ENCODE measurements around the gene B4GALT3. TPM values are rescaled to one million over a fixed set of nuclear protein-coding genes. Genes with fewer than 3 reads are reported as not detected.

Gene B4GALT3
- total and polyA plus RNA-seq, 2 donors (not counting 3 experiments of a cell fraction or from before 2014, with no cell fraction given) = 39.5 to 60.4 TPM

DNA sequence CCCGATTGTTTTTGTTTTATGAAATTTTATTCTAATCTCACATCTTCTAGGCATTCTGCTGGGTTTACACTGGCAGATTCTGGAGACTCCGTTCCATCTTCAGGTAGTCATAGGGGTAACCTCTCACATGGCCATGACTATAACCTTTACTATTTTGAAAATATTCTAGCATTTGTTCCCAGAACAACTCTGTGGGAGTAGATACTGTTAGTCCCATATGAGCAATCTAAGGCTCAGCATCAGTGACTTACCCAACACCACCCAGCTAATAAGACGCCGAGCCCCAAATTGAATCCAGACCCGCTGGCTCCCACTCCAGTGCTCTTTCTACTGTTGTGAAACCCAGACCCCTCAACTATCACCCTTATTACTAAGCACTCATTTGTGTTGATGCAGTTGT is 11.7 kb upstream of the B4GALT3 start:
- H3K4me3 ChIP-seq (replicated peaks in 1 of 3; ENCODE audit: insufficient read depth in 1 of 3, low read depth in 1 of 3, low read length in 3 of 3) = no peak overlapping the region
- no peak overlapping the region for H3K4me2 ChIP-seq (ENCODE audit: insufficient read depth, low read length)
- no peak overlapping the region for H3K9ac ChIP-seq (replicated peaks; ENCODE audit: extremely low read depth, insufficient read depth, low read length)
- H2AFZ ChIP-seq (ENCODE audit: low read depth, low read length) = no peak overlapping the region
- POLR2A ChIA-PET = no interaction called here
- peaks cover 27% of the 10 kb centered on the region for H3K4me1 ChIP-seq (ENCODE audit: control insufficient read depth, extremely low read depth, insufficient read depth, low read length)
- intact Hi-C loops (cut with micrococcal nuclease) (no loop called here), dilution Hi-C loops (cut with MboI; ENCODE audit: extremely low pct_ligation_motif_present, low sequenced_read_pairs) (no loop called here)
- H3K9me1 ChIP-seq (replicated peaks; ENCODE audit: control insufficient read depth, extremely low read depth, insufficient read depth, low read length) = no peaks in the 10 kb centered on the region
- no peaks in the 10 kb centered on the region for H3K79me2 ChIP-seq (ENCODE audit: control insufficient read depth, insufficient read depth, low read length)
- no TSS peak for BruUV-seq (replicated peaks)
- CTCF ChIA-PET = interaction anchor here (6.2 kb wide), 1 partner anchor 193 kb away, joined by 54 read pairs; no protein-coding TSS in a partner anchor
- DNase-seq (ENCODE audit: low read depth, low spot score) = no peak
- H3K9me3 ChIP-seq (replicated peaks; ENCODE audit: control insufficient read depth, insufficient read depth, low read length) = no peaks in the 10 kb centered on the region
- peaks cover 3% of the 10 kb centered on the region in 2 experiments for H3K36me3 ChIP-seq (ENCODE audit: control insufficient read depth in 2 of 2, extremely low read depth in 1 of 2, insufficient read depth in 2 of 2, low read length in 2 of 2)
- no peak overlapping the region for H3K27ac ChIP-seq (ENCODE audit: insufficient read depth, low read depth, low read length)
- FAIRE-seq = no peak
- no peaks in the 10 kb centered on the region for H3K27me3 ChIP-seq (ENCODE audit: control insufficient read depth in 2 of 2, insufficient read depth in 2 of 2, low read length in 2 of 2)
- no peaks in the 10 kb centered on the region for H4K20me1 ChIP-seq (replicated peaks; ENCODE audit: control insufficient read depth, extremely low read depth, insufficient read depth, low read length)
- TF ChIP-seq, protein P1, sequence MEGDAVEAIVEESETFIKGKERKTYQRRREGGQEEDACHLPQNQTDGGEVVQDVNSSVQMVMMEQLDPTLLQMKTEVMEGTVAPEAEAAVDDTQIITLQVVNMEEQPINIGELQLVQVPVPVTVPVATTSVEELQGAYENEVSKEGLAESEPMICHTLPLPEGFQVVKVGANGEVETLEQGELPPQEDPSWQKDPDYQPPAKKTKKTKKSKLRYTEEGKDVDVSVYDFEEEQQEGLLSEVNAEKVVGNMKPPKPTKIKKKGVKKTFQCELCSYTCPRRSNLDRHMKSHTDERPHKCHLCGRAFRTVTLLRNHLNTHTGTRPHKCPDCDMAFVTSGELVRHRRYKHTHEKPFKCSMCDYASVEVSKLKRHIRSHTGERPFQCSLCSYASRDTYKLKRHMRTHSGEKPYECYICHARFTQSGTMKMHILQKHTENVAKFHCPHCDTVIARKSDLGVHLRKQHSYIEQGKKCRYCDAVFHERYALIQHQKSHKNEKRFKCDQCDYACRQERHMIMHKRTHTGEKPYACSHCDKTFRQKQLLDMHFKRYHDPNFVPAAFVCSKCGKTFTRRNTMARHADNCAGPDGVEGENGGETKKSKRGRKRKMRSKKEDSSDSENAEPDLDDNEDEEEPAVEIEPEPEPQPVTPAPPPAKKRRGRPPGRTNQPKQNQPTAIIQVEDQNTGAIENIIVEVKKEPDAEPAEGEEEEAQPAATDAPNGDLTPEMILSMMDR (IDR thresholded peaks at IDR 0.05; ENCODE audit: extremely low read depth in 1 of 2, insufficient read depth in 1 of 2, low read depth in 1 of 2, low read length in 2 of 2) = no peak
- TF ChIP-seq POLR2A (IDR thresholded peaks at IDR 0.05; ENCODE audit: low read depth, low read length) (no peak), JUN (IDR thresholded peaks at IDR 0.05; ENCODE audit: borderline replicate concordance, insufficient read depth, insufficient read length, low read depth) (no peak), MYC (IDR thresholded peaks at IDR 0.05; ENCODE audit: low read depth, low read length) (no peak), EZH2 (IDR thresholded peaks at IDR 0.05; ENCODE audit: borderline replicate concordance, low read depth, low read length, severe bottlenecking) (no peak), GATA2 (IDR thresholded peaks at IDR 0.05; ENCODE audit: insufficient read depth, insufficient read length, low read depth, low read length) (no peak), POLR2AphosphoS5 (IDR thresholded peaks at IDR 0.05; ENCODE audit: insufficient read depth, low read depth, low read length) (no peak), FOS (IDR thresholded peaks at IDR 0.05; ENCODE audit: borderline replicate concordance, insufficient read depth, low read length) (no peak)
- TF ChIP-seq, protein P2, sequence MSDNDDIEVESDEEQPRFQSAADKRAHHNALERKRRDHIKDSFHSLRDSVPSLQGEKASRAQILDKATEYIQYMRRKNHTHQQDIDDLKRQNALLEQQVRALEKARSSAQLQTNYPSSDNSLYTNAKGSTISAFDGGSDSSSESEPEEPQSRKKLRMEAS (IDR thresholded peaks at IDR 0.05; ENCODE audit: insufficient read depth, insufficient read length) = no peak
